ENCODE measurements around the gene AKT1S1. TPM values are rescaled to one million over a fixed set of nuclear protein-coding genes. Genes with fewer than 3 reads are reported as not detected.

Gene AKT1S1
- total RNA-seq, 1 experiment from 2014 or later: 70.6 TPM

- TF ChIP-seq CTCF (IDR thresholded peaks at IDR 0.05 in 2 of 3, conservative IDR thresholded peaks at IDR 0.05 in 1 of 3; ENCODE audit: borderline replicate concordance in 1 of 3, insufficient read depth in 1 of 3, low read depth in 2 of 3, low read length in 2 of 3): no peak
Measured at GRCh38 chr19:49837009-49837310, 40.2 kb downstream of the AKT1S1 start (continued).

GRCh38 chr19:49836176-49837008 lies 40.8 kb downstream of the AKT1S1 start:
- ChIA-PET CTCF (no interaction called here), RAD21 (ENCODE audit: low non-redundant PET in 1 of 2, low total read pairs in 2 of 2, uncharacterized antibody in 2 of 2, unreplicated experiment in 2 of 2) (no interaction called here), POLR2A (no interaction called here)
- ATAC-seq (peak; percentile 49), DNase-seq (ENCODE audit: low read depth, low spot score) (no peak)
- peaks cover 34 to 49% of the 10 kb centered on the region in 2 experiments for H3K36me3 ChIP-seq (ENCODE audit: control insufficient read depth in 1 of 2, insufficient read depth in 2 of 2, low read length in 2 of 2)
- no TSS peak for BruUV-seq (replicated peaks)
- TF ChIP-seq EZH2phosphoT487 (IDR thresholded peaks at IDR 0.05; ENCODE audit: borderline replicate concordance): no peak
- TF ChIP-seq JUND (IDR thresholded peaks at IDR 0.05): no peak
- TF ChIP-seq POLR2A (IDR thresholded peaks at IDR 0.05; ENCODE audit: borderline replicate concordance, extremely low read depth, insufficient read depth, insufficient read length): no peak
- no peak for TF ChIP-seq ZFX (IDR thresholded peaks at IDR 0.05)
- TF ChIP-seq REST (IDR thresholded peaks at IDR 0.05; ENCODE audit: low read depth): no peak
- no peak for TF ChIP-seq CEBPB (IDR thresholded peaks at IDR 0.05; ENCODE audit: low read depth)
- TF ChIP-seq ZBTB33 (IDR thresholded peaks at IDR 0.05; ENCODE audit: extremely low read depth, insufficient replicate concordance, low read length): no peak
- no peak for TF ChIP-seq ELF1 (IDR thresholded peaks at IDR 0.05; ENCODE audit: borderline replicate concordance, low read depth)
- no peak for TF ChIP-seq SP1 (IDR thresholded peaks at IDR 0.05; ENCODE audit: low read depth)
- H3K4me3 ChIP-seq (replicated peaks in 1 of 2; ENCODE audit: low read depth in 1 of 2, low read length in 2 of 2): no peak overlapping the region
- no peaks in the 10 kb centered on the region for H3K4me1 ChIP-seq (ENCODE audit: control insufficient read depth in 1 of 2, insufficient read depth in 2 of 2, low read length in 2 of 2)
- no peak overlapping the region for H3K9ac ChIP-seq (ENCODE audit: low read length)
- H3K79me2 ChIP-seq (ENCODE audit: insufficient read depth, low read length): no peaks in the 10 kb centered on the region
- H4K20me1 ChIP-seq (ENCODE audit: insufficient read depth): no peaks in the 10 kb centered on the region
- H3K4me2 ChIP-seq (ENCODE audit: low read length): no peak overlapping the region
- H3K9me2 ChIP-seq (ENCODE audit: insufficient read depth): no peaks in the 10 kb centered on the region
- no peaks in the 10 kb centered on the region for H3K27me3 ChIP-seq (ENCODE audit: insufficient read depth, low read length)
- H3K27ac ChIP-seq (ENCODE audit: low read depth, low read length): no peak overlapping the region
- intact Hi-C loops (cut with micrococcal nuclease): no loop called here
- H3K9me3 ChIP-seq (ENCODE audit: control insufficient read depth in 1 of 2, insufficient read depth in 1 of 2, low read depth in 1 of 2, low read length in 2 of 2): no peaks in the 10 kb centered on the region
- no peak overlapping the region for H2AFZ ChIP-seq (ENCODE audit: low read depth, low read length, poor library complexity, severe bottlenecking)
